Thymus (tissue), 11 donors: ENCODE data around the gene BATF2. TPM values are rescaled to one million over a fixed set of nuclear protein-coding genes. Genes with fewer than 3 reads are reported as not detected.
"Not testable (repeated sequence)": the region's sequence is repeated elsewhere in the genome, so short reads cannot be mapped to it uniquely, and the experiment has no call there.

ENCODE experiments used
- DNase-seq, 9 donors: peaks; one replicate each; pipeline ENCODE4 v3.0.0-alpha.2; 2013; ENCODE audit warnings: low spot score in 9 of 9, low read depth in 6 of 9, missing footprints in 1 of 9
- H3K27ac ChIP-seq, 2 donors: one replicate each; pipeline ENCODE4 v1.5.1; 2013; ENCODE audit warnings: control low read depth in 1 of 2, low read depth in 1 of 2, low read length in 1 of 2, mild to moderate bottlenecking in 1 of 2, moderate library complexity in 1 of 2
- H3K27me3 ChIP-seq, 2 donors: one replicate each; pipeline ENCODE4 v1.5.1; 2013; ENCODE audit warnings: low read length in 1 of 2; ENCODE audit not compliant: control insufficient read depth in 2 of 2, insufficient read depth in 1 of 2
- H3K36me3 ChIP-seq, 2 donors: one replicate each; pipeline ENCODE4 v1.5.1; 2013; ENCODE audit warnings: low read length in 1 of 2, mild to moderate bottlenecking in 1 of 2, moderate library complexity in 1 of 2; ENCODE audit not compliant: control insufficient read depth in 2 of 2, insufficient read depth in 2 of 2
- H3K4me1 ChIP-seq, 2 donors: one replicate each; pipeline ENCODE4 v1.5.1; 2013; ENCODE audit warnings: low read length in 2 of 2; ENCODE audit not compliant: control insufficient read depth in 2 of 2, insufficient read depth in 2 of 2
- H3K4me3 ChIP-seq, 2 donors: one replicate each; pipeline ENCODE4 v1.5.1; 2013; ENCODE audit warnings: low read length in 2 of 2, control low read depth in 1 of 2, mild to moderate bottlenecking in 1 of 2
- H3K9me3 ChIP-seq, 2 donors: one replicate each; pipeline ENCODE4 v1.5.1; 2013; ENCODE audit warnings: low read length in 1 of 2, mild to moderate bottlenecking in 1 of 2; ENCODE audit not compliant: control insufficient read depth in 2 of 2, insufficient read depth in 1 of 2
- WGBS: extraction: QIAGEN DNeasy Blood & Tissue Kit; methylation state at CpG from one replicate; pipeline ENCODE4 v1.1.7; 2013; 5-methylcytosine and 5-hydroxymethylcytosine counted together
- polyA plus RNA-seq: library from polyadenylated mRNA; stranded (reverse); fragments of 200-250 nt; gene quantifications from one replicate; pipeline ENCODE4 v1.2.3, GENCODE V29; 2013
- total RNA-seq: library from RNA; stranded (reverse); fragments of 120-200 nt; gene quantifications from one replicate; pipeline ENCODE4 v1.2.4, GENCODE V29; 2013
- donor health status: healthy.

The BATF2 gene
- total and polyA plus RNA-seq, 2 donors: 0.90 to 3.1 TPM

DNA sequence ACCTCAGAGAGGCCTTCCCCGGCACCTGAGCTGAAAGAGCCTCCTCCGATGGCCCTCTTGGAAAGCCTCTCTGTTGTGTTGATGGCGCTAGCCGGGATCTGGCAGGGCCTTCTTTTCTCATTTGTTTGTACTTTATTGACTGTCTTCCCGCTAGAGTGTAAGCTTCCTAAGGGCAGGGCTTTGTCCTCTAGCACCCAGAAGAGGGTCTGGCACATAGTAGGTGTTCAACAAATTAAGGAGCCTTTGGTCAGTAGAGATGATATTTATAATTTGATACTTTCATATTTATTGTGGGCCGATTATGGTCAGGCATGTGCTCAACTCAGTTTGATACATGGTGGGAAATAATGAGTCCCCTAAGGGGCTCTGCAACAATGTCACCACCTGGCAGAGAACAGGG is 21.2 kb upstream of the BATF2 start:
- Histone ChIP-seq H3K36me3 (peaks cover 25 to 41% of the 10 kb centered on the region in 2 donors), H3K4me1 (peaks cover 8 to 18% of the 10 kb centered on the region in 2 donors), H3K9me3 (peaks cover 0 to 2% of the 10 kb centered on the region in 2 donors), H3K27me3 (no peaks in the 10 kb centered on the region), H3K27ac (no peak overlapping the region), H3K4me3 (no peak overlapping the region)
- DNase-seq: no peak
- over 99% methylated on average over 6 of the region's 6 CpGs for WGBS

DNA sequence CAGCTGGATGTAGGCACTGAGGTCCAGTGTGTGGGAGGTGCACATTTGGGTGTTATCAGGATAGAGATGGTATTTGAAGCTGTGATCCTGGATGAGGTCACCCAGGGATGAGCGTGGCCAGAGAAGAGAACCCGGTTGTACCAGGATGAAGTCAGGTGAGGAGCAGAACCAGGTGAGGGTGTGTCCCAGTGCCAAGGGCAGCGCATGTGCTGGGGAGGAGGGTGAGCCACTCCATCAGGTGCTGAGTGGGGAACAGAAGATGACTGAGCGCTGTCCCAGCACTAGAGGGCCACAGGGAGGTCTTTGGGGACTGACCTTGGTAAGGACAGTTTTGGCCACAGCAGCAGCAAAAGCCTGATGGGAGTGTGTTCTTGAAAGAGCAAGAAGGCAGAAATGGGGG is 19.9 kb upstream of the BATF2 start:
- H3K27me3 ChIP-seq: no peaks in the 10 kb centered on the region
- H3K36me3 ChIP-seq: peaks cover 22 to 34% of the 10 kb centered on the region in 2 donors
- H3K27ac ChIP-seq: no peak overlapping the region
- H3K9me3 ChIP-seq: peaks cover 0 to 2% of the 10 kb centered on the region in 2 donors
- H3K4me1 ChIP-seq: peaks cover 8 to 21% of the 10 kb centered on the region in 2 donors
- WGBS: 97% methylated on average over 4 of the region's 4 CpGs
- no peak for DNase-seq
- H3K4me3 ChIP-seq: no peak overlapping the region

DNA sequence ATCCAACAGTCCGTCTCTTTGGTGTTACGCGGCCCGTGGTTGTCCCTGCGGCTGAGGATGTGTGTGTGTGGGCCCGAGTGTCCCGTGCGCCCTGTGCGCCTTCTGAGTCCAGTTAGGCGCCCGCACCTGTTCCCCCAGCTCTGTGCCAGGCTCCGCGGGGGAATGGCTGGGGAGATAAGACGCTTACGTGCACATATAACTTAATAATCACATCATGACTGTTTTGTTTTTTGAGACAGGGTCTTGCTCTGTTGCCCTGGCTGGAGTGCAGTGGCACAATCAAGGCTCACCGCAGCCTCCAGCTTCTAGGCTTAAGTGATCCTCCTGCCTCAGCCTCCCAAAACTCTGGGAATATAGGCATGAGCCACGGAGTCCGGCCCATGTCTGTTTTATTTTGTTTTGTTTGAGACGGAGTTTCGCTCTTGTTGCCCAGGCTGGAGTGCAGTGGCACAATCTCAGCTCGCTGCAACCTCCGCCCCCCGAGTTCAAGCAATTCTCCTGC is 18.0 kb upstream of the BATF2 start:
- H3K27me3 ChIP-seq: no peaks in the 10 kb centered on the region
- H3K4me3 ChIP-seq: peak overlapping the region; percentile 54 to 59
- H3K4me1 ChIP-seq: peaks cover 8 to 21% of the 10 kb centered on the region in 2 donors
- peaks cover 0 to 2% of the 10 kb centered on the region in 2 donors for H3K9me3 ChIP-seq
- DNase-seq: no peak
- peaks cover 11 to 17% of the 10 kb centered on the region in 2 donors for H3K36me3 ChIP-seq
- WGBS: 32% methylated on average over 23 of the region's 23 CpGs
- H3K27ac ChIP-seq: peak overlapping the region; percentile 98 to 99

DNA sequence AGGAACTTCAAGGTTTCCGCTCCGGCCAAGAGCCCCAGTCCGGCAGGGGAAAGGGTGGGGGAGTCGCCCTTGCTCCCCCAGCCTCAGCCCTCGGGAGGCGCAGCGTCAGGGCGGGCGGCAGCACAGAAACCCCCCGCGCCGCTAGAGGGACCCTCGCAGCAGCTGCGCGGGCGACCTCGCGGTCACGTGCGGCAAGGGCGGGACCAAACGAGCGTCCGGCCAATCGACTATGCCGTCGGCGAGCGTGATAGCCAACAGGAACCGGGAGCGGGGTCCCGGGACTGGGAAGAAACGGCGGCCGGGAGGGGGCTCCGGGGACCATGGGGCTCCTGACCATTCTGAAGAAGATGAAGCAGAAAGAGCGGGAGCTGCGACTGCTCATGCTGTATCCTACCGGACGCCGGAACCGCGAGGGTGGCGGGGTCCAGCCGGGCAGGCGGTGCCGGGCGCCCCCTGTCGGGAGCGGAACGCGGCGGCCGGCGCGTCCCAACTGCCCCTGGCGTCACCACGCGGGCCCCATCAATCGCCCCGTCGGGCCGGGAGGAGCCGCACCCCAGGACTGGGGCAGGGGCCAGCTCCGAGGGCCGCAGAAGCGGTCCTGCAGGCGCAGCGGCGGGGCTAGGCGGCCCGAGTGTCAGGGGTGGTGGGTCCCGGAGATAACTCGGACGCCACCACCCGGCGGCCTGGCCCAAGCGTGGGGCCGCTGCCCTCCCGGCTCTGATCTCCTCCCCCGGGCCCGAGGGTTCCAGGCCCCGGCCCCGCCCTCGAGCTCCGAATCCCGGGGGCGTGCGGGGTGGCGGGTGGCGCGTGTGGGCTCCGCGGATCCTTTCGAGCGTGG is 17.3 kb upstream of the BATF2 start, which contains the start of gene ARL2:
Gene ARL2, plus strand, starts transcription at position 273 of the 838 bp plus-strand sequence. Its CDS starts 48 bp downstream, at position 321.
- peaks cover 8 to 21% of the 10 kb centered on the region in 2 donors for H3K4me1 ChIP-seq
- peaks cover 0 to 2% of the 10 kb centered on the region in 2 donors for H3K9me3 ChIP-seq
- WGBS: under 1% methylated on average over 96 of the region's 96 CpGs
- H3K36me3 ChIP-seq: peaks cover 9 to 16% of the 10 kb centered on the region in 2 donors
- no peaks in the 10 kb centered on the region for H3K27me3 ChIP-seq
- peak; percentile 61 to 94 (median 82) for DNase-seq
- peak within 1 kb of the TSS; percentile 54 to 59 for H3K4me3 ChIP-seq
- H3K27ac ChIP-seq: peak within 1 kb of the TSS; percentile 98 to 99

DNA sequence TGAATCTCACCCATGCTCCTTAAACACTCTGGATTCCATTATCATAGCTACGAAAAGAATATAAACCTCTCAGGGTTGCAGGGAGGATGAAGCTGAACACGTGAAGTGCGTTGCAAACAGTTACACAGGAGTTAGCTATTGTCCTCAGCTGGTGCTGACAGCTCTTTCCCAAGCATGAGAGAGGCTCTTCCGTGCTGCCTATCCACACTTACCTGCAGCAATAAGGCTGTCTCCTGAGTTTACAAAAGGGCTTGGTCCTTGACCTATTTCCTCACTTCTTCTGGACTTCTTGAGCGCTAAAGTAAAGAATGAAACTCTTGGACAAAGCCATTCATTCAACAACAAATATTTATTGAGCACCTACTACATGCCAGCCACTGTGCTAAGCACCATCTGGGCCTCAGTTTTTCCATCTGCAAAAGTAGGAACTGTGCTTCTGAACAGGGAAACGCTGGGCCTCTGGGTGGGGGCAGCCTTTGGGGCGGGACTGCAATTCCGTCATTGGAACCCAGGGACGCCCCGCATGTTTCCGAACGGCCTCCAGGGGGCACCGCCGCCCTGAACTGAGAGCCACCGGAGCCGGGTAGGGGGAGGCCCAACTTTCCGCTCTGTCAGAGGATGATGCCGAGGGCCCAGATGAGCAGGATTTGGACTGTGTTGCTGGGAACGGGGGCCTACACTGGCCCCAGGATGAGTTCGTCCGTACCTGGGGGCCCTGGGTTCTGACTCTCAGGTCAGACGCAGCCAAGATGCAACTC is 16.5 kb upstream of the BATF2 start:
- H3K27me3 ChIP-seq: no peaks in the 10 kb centered on the region
- peaks cover 8 to 21% of the 10 kb centered on the region in 2 donors for H3K4me1 ChIP-seq
- H3K9me3 ChIP-seq: peaks cover 0 to 2% of the 10 kb centered on the region in 2 donors
- H3K36me3 ChIP-seq: peaks cover 2 to 10% of the 10 kb centered on the region in 2 donors
- DNase-seq: peak in 7 of 9 donors; percentile 76 to 95 (median 89)
- H3K27ac ChIP-seq: peak overlapping the region; percentile 98 to 99
- peak overlapping the region; percentile 54 to 59 for H3K4me3 ChIP-seq
- 19% methylated on average over 22 of the region's 22 CpGs for WGBS

DNA sequence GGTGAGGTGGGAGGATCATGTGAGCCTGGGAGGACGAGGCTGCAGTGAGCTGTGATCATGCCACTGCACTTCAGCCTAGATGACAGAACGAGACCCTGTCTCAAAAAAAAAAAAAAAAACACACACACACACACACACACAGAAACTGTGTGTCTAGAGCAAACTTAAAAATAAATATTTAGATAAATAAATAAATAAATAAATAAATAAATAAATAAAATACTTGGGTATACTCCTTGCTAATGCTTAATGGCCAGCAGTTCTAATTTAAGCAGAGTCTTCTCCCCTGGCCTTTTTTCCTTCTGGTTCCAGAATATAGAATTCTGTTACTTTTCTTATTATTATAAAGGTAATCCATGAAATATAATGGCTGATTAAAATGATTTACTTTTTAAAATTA is 12.1 kb upstream of the BATF2 start:
- peaks cover 3 to 10% of the 10 kb centered on the region in 2 donors for H3K4me1 ChIP-seq
- no peaks in the 10 kb centered on the region for H3K36me3 ChIP-seq
- no peak overlapping the region for H3K4me3 ChIP-seq
- H3K27me3 ChIP-seq: no peaks in the 10 kb centered on the region
- 95% methylated on average over 2 of the region's 2 CpGs for WGBS
- no peaks in the 10 kb centered on the region for H3K9me3 ChIP-seq
- no peak overlapping the region for H3K27ac ChIP-seq
- no peak for DNase-seq

DNA sequence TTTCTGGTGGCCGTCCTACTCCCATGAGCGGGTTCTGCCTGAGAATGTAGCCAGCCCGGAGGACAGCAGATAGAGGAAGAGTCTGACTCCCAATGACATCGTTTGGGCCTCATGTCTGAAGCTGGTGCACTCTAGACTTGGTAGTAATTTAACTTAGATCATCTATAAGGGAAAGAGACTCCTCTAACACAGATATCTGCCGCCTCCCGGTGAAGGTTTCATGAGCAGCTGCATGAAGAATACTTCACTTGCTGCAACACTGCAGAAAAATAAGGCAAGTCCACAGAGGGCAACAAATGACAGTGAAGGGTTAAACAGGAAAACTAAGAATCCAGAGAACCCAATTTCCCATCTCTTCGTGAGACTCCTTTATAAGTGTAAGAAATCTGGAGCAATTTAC is 11.2 kb upstream of the BATF2 start:
- H3K27ac ChIP-seq: no peak overlapping the region
- no peaks in the 10 kb centered on the region for H3K27me3 ChIP-seq
- DNase-seq: no peak
- WGBS: 94% methylated on average over 7 of the region's 7 CpGs
- H3K9me3 ChIP-seq: no peaks in the 10 kb centered on the region
- H3K4me1 ChIP-seq: peaks cover under 1 to 3% of the 10 kb centered on the region in 2 donors
- H3K4me3 ChIP-seq: no peak overlapping the region
- H3K36me3 ChIP-seq: no peaks in the 10 kb centered on the region

DNA sequence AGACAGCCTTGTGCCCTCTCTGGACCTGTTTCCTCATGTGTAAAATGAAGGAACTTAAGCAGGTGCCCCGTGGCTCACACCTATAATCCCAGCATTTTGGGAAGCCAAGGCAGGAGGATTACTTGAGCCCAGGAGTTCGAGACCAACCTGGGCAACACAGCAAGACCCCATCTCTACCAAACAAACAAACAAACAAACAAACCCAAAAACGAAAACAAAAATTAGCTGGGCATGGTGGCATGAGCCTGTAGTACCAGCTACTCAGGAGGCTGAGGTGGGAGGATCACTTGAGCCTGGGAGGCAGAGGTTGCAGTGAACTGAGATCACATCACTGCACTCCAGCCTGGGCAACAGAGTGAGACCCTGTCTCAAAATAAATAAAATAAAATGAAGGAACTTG is 7.2 kb upstream of the BATF2 start:
- not testable (repeated sequence) for H3K27ac ChIP-seq, DNase-seq, H3K4me1 ChIP-seq, H3K4me3 ChIP-seq, H3K27me3 ChIP-seq, H3K9me3 ChIP-seq, H3K36me3 ChIP-seq
- WGBS: 84% methylated on average over 3 of the region's 3 CpGs

DNA sequence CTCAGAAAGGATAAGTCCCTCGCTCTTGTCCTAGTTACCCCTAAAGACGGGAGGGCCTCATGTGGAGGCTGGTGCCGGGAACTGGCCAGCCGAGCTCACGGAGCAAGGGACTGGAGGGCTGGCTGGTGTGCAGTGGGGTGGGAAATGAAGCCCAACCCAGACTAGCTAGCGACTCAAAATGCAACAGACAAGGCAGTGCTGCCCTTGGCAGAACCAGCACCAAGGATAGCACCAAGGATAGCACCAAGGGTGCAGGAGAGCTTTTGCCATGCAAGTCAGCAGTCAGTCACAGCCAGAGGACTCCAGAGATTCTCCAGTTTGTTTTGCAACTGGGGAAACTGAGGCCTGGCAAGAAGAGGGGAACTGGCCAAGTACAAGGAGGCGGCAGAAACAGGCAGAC is 6.5 kb upstream of the BATF2 start:
- H3K36me3 ChIP-seq: no peaks in the 10 kb centered on the region
- no peak for DNase-seq

More for the DNA sequence above, 6.5 kb upstream of the BATF2 start:
- Histone ChIP-seq H3K27ac (no peak overlapping the region), H3K4me1 (no peaks in the 10 kb centered on the region), H3K9me3 (no peaks in the 10 kb centered on the region), H3K27me3 (no peaks in the 10 kb centered on the region), H3K4me3 (no peak overlapping the region)
- 95% methylated on average over 7 of the region's 7 CpGs for WGBS
